OCI-LY3 (cell line): Measurements from ENCODE around the gene IL33.

Source experiments
- CTCF ChIP-seq: fragments of 200-600, 300-600 bp; sonication (generic); IDR thresholded peaks from 2 replicates; pipeline ENCODE4 v1.5.1; 2014; ENCODE audit warnings: antibody characterized with exemption, low read length, low read depth
- EZH2phosphoT487 ChIP-seq: fragments of 200-600 bp; shearing (Covaris generic); IDR thresholded peaks from 2 replicates; pipeline ENCODE4 v1.6.1; 2018; ENCODE audit warnings: antibody characterized with exemption, mixed run types, low read depth

- TF ChIP-seq CTCF = no peak
- no peak for TF ChIP-seq EZH2phosphoT487
Measured at GRCh38 chr9:6198251-6198650, 17.4 kb upstream of the IL33 start.
